Karpas-422 (cell line): ENCODE data around the gene PTGES2. TPM values are rescaled to one million over a fixed set of nuclear protein-coding genes. Genes with fewer than 3 reads are reported as not detected.

Source experiments
- DNase-seq: peaks from one replicate; pipeline ENCODE4 v3.0.0-alpha.2; 2015
- H2AFZ ChIP-seq: fragments of 200-600 bp; sonication (generic); 2 replicates; pipeline ENCODE4 v1.6.1; 2014; ENCODE audit warnings: antibody characterized with exemption, low read length, mixed read lengths
- H3K27ac ChIP-seq: fragments of 200-600 bp; sonication (generic); 2 replicates; pipeline ENCODE4 v1.5.1; 2014; ENCODE audit warnings: mild to moderate bottlenecking, low read length, moderate library complexity
- H3K27me3 ChIP-seq: fragments of 200-600 bp; sonication (generic); 2 replicates; pipeline ENCODE4 v1.6.1; 2014; ENCODE audit warnings: low read length, mixed read lengths
- H3K36me3 ChIP-seq: fragments of 200-600 bp; sonication (generic); 2 replicates; pipeline ENCODE4 v1.6.1; 2014; ENCODE audit warnings: low read length, mixed read lengths; ENCODE audit not compliant: insufficient read depth
- H3K4me1 ChIP-seq: fragments of 200-600 bp; sonication (generic); 2 replicates; pipeline ENCODE4 v1.6.1; 2014; ENCODE audit warnings: mild to moderate bottlenecking, low read length, mixed read lengths
- H3K4me2 ChIP-seq: fragments of 200-600 bp; sonication (generic); 2 replicates; pipeline ENCODE4 v1.6.1; 2014; ENCODE audit warnings: low read length, low read depth, mild to moderate bottlenecking; ENCODE audit not compliant: poor library complexity, severe bottlenecking
- H3K4me3 ChIP-seq: fragments of 200-600 bp; sonication (generic); 2 replicates; pipeline ENCODE4 v1.5.1; 2014; ENCODE audit warnings: mild to moderate bottlenecking, antibody characterized with exemption, low read length, mixed read lengths
- H3K79me2 ChIP-seq: fragments of 200-600 bp; sonication (generic); 2 replicates; pipeline ENCODE4 v1.6.1; 2014; ENCODE audit warnings: mild to moderate bottlenecking, low read length, mixed read lengths
- H3K9ac ChIP-seq: fragments of 200-600 bp; sonication (generic); 2 replicates; pipeline ENCODE4 v1.6.0; 2014; ENCODE audit warnings: low read length
- H3K9me2 ChIP-seq: fragments of 200-600 bp; sonication (generic), shearing (Covaris generic); replicated peaks from 2 replicates; pipeline ENCODE4 v1.6.0; 2014; ENCODE audit warnings: mild to moderate bottlenecking, low read length, moderate library complexity; ENCODE audit not compliant: insufficient read depth
- H3K9me3 ChIP-seq: fragments of 300-700, 200-600 bp; sonication (generic); 2 replicates; pipeline ENCODE4 v1.6.1; 2014; ENCODE audit warnings: low read length, mixed read lengths
- H4K20me1 ChIP-seq: fragments of 200-600 bp; sonication (generic); 2 replicates; pipeline ENCODE4 v1.6.1; 2014; ENCODE audit warnings: mild to moderate bottlenecking, antibody characterized with exemption, low read length, low read depth; ENCODE audit not compliant: insufficient read depth
- total RNA-seq: library from RNA; depleted of rRNA; stranded (reverse); fragments of >200 nt; shearing (Covaris generic); gene quantifications from 2 replicates; pipeline ENCODE4 v1.2.3, GENCODE V29; 2014; ENCODE audit warnings: low replicate concordance; rRNA removed

Gene PTGES2
- 68.4 and 114 TPM in 2 replicates for total RNA-seq

DNA sequence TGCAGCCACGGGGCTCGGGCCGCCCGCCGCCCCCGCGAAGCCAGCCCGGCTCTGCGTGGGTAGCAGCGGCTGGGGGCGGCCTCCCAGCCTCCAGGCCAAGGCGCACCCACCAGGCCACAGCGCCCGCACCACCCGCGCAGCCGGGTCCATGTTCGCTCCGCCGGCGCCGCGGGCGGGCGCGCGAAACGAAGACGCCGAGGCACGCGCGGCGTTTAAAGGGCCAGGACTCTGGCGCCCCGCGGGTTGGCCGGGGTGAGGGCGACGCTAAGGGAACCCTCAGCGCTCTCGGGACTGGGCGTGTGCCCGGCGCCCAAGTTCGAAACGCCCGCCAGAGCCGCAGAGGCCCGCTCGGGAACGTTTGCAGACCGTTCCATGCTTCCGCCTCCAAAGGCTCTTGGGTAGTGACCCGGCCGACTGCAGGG lies at the start of gene PTGES2:
TSS of gene PTGES2 (minus strand) at position 162 of the 422 bp plus-strand sequence. CDS start at position 150, 12 bp downstream.
- H3K9me3 ChIP-seq = no peaks in the 10 kb centered on the region
- H3K27ac ChIP-seq = peak within 1 kb of the TSS; percentile 89
- peak within 1 kb of the TSS; percentile 92 for H2AFZ ChIP-seq
- peaks cover 31% of the 10 kb centered on the region for H3K79me2 ChIP-seq
- peaks cover 24% of the 10 kb centered on the region for H3K4me1 ChIP-seq
- peak within 1 kb of the TSS; percentile 97 for H3K9ac ChIP-seq
- peak; percentile 94 for DNase-seq
- H3K4me2 ChIP-seq = peak within 1 kb of the TSS; percentile 89
- H3K36me3 ChIP-seq = no peaks in the 10 kb centered on the region
- H4K20me1 ChIP-seq = no peaks in the 10 kb centered on the region; the same call in 1 of the 2 replicates
- H3K27me3 ChIP-seq = no peaks in the 10 kb centered on the region
- H3K4me3 ChIP-seq = peak within 1 kb of the TSS; percentile 94
- H3K9me2 ChIP-seq = no peaks in the 10 kb centered on the region

DNA sequence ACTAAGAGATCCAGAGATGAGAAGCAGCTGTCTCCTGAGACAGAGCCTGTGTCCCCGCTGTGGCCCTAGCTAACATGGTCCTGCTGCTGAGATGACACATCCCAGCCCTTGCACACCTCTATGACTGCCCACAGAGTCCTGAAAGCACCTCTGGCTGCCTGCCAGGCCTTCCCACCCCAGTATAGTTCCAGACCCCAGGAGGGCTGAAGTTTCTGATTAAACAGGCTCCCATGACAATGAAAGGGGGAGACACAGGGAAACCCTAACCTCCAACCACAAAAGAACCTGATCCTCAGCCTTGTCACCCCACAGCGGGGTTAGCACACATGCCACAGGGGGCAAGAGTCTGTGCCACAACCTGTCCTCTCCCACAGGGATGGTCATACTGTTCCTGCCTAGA lies 48.2 kb upstream of the PTGES2 start:
- Histone ChIP-seq H3K27me3 (no peaks in the 10 kb centered on the region), H3K4me2 (no peak overlapping the region), H3K9me2 (no peaks in the 10 kb centered on the region), H3K36me3 (peaks cover 16% of the 10 kb centered on the region), H3K27ac (no peak overlapping the region), H4K20me1 (no peaks in the 10 kb centered on the region), H2AFZ (no peak overlapping the region), H3K79me2 (no peaks in the 10 kb centered on the region), H3K4me3 (no peak overlapping the region), H3K9ac (no peak overlapping the region), H3K9me3 (no peaks in the 10 kb centered on the region), H3K4me1 (no peaks in the 10 kb centered on the region)
- DNase-seq = no peak

DNA sequence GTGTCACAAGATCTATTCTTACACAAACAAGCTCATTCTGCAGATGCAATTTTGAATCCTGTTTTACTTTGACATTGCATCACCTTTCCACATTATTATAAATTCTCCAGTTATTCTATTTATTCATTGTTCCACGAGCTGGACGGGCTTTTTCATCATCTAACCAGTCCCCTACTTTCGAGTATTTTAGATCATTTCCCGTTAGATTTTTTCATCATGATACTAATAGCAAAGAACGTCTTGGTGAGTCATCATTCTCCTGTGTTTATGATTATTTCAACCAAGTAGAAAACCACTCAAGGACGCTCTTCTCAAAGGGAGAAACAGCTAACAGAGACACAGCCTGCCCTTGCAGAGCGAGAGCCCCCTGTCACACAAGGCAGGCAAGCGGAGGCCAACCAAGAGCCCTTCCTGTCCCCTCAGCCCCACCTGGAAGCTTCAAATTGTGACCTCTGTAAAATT lies 47.6 kb upstream of the PTGES2 start:
- Histone ChIP-seq H3K4me1 (no peaks in the 10 kb centered on the region), H3K27me3 (no peaks in the 10 kb centered on the region), H3K4me3 (no peak overlapping the region), H3K79me2 (no peaks in the 10 kb centered on the region), H3K36me3 (peaks cover 10% of the 10 kb centered on the region), H3K4me2 (no peak overlapping the region), H4K20me1 (no peaks in the 10 kb centered on the region), H3K9me3 (no peaks in the 10 kb centered on the region), H2AFZ (no peak overlapping the region), H3K9me2 (no peaks in the 10 kb centered on the region), H3K27ac (no peak overlapping the region), H3K9ac (no peak overlapping the region)
- no peak for DNase-seq

DNA sequence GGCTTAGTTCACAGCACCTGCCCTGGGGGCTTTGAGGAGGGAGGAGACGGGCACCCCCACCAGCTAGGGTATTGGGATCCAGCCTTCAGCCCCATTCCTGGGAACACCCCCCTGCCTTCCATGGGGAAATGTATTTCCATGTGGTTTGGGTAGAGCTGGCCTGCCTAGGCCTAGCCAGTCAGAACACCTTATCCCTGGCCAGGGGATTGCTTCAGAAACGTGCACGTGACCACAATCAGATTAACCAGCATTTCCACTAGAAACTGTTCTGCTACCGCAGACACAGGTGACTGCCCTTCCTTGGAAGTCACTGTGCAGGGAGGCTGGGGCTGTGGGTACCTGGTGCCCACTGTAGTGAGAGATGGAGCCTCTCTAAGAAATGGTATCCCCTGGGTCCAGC lies 46.5 kb upstream of the PTGES2 start:
- H3K27ac ChIP-seq = no peak overlapping the region
- H3K4me2 ChIP-seq = no peak overlapping the region
- no peaks in the 10 kb centered on the region for H3K27me3 ChIP-seq
- no peak overlapping the region for H2AFZ ChIP-seq
- H4K20me1 ChIP-seq = no peaks in the 10 kb centered on the region
- H3K4me1 ChIP-seq = peaks cover 3% of the 10 kb centered on the region
- H3K4me3 ChIP-seq = no peak overlapping the region
- no peak overlapping the region for H3K9ac ChIP-seq
- H3K36me3 ChIP-seq = peaks cover 2% of the 10 kb centered on the region
- H3K79me2 ChIP-seq = no peaks in the 10 kb centered on the region
- H3K9me2 ChIP-seq = no peaks in the 10 kb centered on the region
- DNase-seq = no peak
- no peaks in the 10 kb centered on the region for H3K9me3 ChIP-seq

DNA sequence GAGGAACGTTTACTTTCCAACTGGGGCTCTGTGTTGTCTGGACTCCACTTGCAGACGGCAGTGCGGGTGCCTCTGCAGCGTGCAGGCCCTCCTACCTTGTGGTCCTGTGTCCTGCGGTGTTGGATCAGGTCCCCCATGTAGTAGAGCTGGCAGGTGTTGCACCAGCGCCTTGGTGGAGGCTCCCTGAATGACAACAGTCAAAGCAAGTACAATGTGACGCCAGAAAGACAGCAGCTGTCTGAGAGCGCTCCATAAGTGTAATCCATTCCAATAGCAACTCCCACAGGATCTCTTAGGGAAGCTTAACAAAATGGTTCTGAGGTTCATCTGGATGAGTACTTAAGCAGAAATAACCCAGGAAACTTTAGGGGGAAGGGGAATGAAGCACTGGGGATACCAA lies 42.4 kb upstream of the PTGES2 start:
- no peaks in the 10 kb centered on the region for H3K9me2 ChIP-seq
- H3K4me2 ChIP-seq = no peak overlapping the region
- peaks cover 9% of the 10 kb centered on the region for H3K4me1 ChIP-seq
- H3K9me3 ChIP-seq = no peaks in the 10 kb centered on the region
- no peak overlapping the region for H2AFZ ChIP-seq
- H4K20me1 ChIP-seq = no peaks in the 10 kb centered on the region
- DNase-seq = no peak
- no peaks in the 10 kb centered on the region for H3K27me3 ChIP-seq
- H3K36me3 ChIP-seq = peaks cover 10% of the 10 kb centered on the region; the same call in 1 of the 2 replicates
- no peaks in the 10 kb centered on the region for H3K79me2 ChIP-seq
- H3K9ac ChIP-seq = no peak overlapping the region
- H3K4me3 ChIP-seq = no peak overlapping the region
- H3K27ac ChIP-seq = no peak overlapping the region

DNA sequence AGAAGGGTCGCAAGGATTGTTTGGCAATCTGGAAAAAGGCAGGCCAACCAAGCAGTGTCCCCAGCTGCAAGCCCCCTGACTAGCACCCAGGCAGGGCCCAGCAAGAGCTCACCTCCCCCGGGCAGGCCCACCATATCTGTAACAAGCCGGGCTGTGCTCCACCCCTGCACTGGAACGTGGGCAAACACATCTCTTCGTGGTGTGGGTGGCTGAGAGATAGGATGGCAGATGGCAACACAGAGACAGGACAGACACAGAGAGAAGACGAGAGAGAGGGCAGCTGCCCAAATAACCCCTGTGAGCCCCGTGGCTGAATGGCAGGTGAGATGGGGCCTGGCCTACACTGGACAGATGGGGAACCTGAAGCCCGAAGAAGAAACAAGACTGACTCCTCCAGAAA lies 42.0 kb upstream of the PTGES2 start:
- Histone ChIP-seq H3K9me2 (no peaks in the 10 kb centered on the region), H3K9me3 (no peaks in the 10 kb centered on the region), H3K4me2 (no peak overlapping the region), H3K79me2 (no peaks in the 10 kb centered on the region), H4K20me1 (no peaks in the 10 kb centered on the region), H3K27me3 (no peaks in the 10 kb centered on the region), H3K4me1 (peaks cover 9% of the 10 kb centered on the region), H2AFZ (no peak overlapping the region), H3K9ac (no peak overlapping the region), H3K27ac (no peak overlapping the region), H3K4me3 (no peak overlapping the region), H3K36me3 (peaks cover 10% of the 10 kb centered on the region; the same call in 1 of the 2 replicates)
- no peak for DNase-seq

DNA sequence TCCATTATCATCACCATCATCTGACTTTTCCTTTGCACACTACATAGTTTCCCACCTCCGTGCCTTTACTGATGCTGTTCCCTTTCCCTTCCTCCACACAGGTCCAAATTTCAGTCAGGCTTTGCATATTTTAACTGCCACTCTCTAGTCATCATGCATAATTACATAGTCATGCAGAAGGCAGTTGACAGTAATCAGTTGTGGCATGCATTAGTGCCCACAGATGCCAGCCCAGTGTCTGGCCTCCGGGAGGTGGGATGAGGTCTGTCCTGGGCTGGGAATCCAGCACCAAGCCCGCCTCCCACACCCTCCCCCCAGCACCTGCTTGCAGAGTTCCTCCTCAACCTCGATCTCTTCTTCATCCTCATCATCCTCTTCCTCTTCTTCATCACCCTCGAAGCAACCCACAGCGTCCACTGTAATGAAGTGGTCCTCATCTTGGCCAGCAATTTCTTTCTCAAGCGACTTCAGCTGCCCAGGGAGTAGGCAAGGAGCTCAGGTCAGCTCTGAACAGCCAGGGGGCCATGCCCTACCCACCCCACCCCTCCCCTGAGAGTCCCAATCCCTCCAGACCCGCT lies 41.3 kb upstream of the PTGES2 start:
- Histone ChIP-seq H4K20me1 (no peaks in the 10 kb centered on the region), H3K79me2 (no peaks in the 10 kb centered on the region), H3K4me1 (peaks cover 9% of the 10 kb centered on the region), H2AFZ (no peak overlapping the region), H3K4me2 (no peak overlapping the region), H3K9me3 (no peaks in the 10 kb centered on the region), H3K27ac (no peak overlapping the region; the same call in 1 of the 2 replicates), H3K9me2 (no peaks in the 10 kb centered on the region), H3K9ac (no peak overlapping the region), H3K4me3 (no peak overlapping the region), H3K36me3 (peaks cover 10% of the 10 kb centered on the region; the same call in 1 of the 2 replicates), H3K27me3 (no peaks in the 10 kb centered on the region)
- DNase-seq = no peak

DNA sequence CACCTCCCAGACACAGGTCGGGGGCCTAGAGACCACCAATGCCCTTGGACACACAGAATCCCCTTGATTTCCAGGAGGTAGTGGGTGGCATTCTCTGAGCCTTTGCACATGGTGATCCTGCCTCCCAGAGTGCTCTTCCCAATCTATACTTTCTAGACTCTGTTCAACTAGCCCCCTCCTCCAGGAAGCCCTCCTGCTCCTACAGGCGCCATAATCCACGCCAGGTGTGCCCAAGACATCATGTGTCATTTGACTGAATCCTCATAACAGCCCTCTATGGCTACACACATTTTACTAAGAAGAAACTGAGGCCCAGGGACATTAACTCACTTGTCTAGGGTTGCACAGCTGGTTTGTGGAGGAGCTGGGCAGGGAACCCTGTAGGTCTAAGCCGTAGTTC lies 39.7 kb upstream of the PTGES2 start:
- Histone ChIP-seq H3K9me2 (no peaks in the 10 kb centered on the region), H3K9ac (no peak overlapping the region), H4K20me1 (no peaks in the 10 kb centered on the region), H2AFZ (no peak overlapping the region), H3K27ac (no peak overlapping the region), H3K4me3 (no peak overlapping the region), H3K4me2 (no peak overlapping the region), H3K9me3 (no peaks in the 10 kb centered on the region), H3K27me3 (no peaks in the 10 kb centered on the region), H3K36me3 (peaks cover 10% of the 10 kb centered on the region; the same call in 1 of the 2 replicates), H3K79me2 (peaks cover 2% of the 10 kb centered on the region; the same call in 1 of the 2 replicates), H3K4me1 (peaks cover 9% of the 10 kb centered on the region)
- no peak for DNase-seq
